Lung (tissue), 12 donors: Measurements from ENCODE around the gene PLEKHS1. TPM values are rescaled to one million over a fixed set of nuclear protein-coding genes. Genes with fewer than 3 reads are reported as not detected.

ENCODE experiments used
- ATAC-seq: fragments of 200-7000 bp; cut with Tn5 transposase; one replicate; pipeline ENCODE4 v1.9.1; 2020; ENCODE audit warnings: moderate number of reproducible peaks; ENCODE audit not compliant: insufficient read depth, low FRiP score
- DNase-seq, 3 donors: peaks; one replicate each; pipeline ENCODE4 v3.0.0-alpha.2; 2013 to 2017
- H3K27ac ChIP-seq, 2 donors: one replicate each; pipeline ENCODE4 v1.5.1; 2013; ENCODE audit warnings: mild to moderate bottlenecking in 2 of 2, moderate library complexity in 2 of 2, control low read depth in 1 of 2, inconsistent platforms in 1 of 2, low read depth in 1 of 2, low read length in 1 of 2
- H3K27me3 ChIP-seq, 3 donors: one replicate each; pipeline ENCODE4 v1.5.1; 2013; ENCODE audit warnings: low read length in 2 of 3; ENCODE audit not compliant: control insufficient read depth in 3 of 3, insufficient read depth in 3 of 3
- H3K36me3 ChIP-seq, 4 donors: one replicate each; pipeline ENCODE4 v1.5.1; 2013; ENCODE audit warnings: low read length in 4 of 4, mild to moderate bottlenecking in 1 of 4, moderate library complexity in 1 of 4; ENCODE audit not compliant: control insufficient read depth in 4 of 4, insufficient read depth in 4 of 4
- H3K4me1 ChIP-seq, 5 donors: one replicate each; pipeline ENCODE4 v1.5.1; 2013; ENCODE audit warnings: low read length in 5 of 5, mild to moderate bottlenecking in 2 of 5, moderate library complexity in 1 of 5; ENCODE audit not compliant: control insufficient read depth in 5 of 5, insufficient read depth in 5 of 5
- H3K4me3 ChIP-seq: one replicate; pipeline ENCODE4 v1.5.1; 2013; ENCODE audit warnings: mild to moderate bottlenecking, control low read depth, moderate library complexity
- H3K9ac ChIP-seq, 2 donors: one replicate each; pipeline ENCODE4 v1.5.1; 2013; ENCODE audit warnings: low read length in 2 of 2, control low read depth in 1 of 2; ENCODE audit not compliant: insufficient read depth in 1 of 2
- H3K9me3 ChIP-seq, 4 donors: one replicate each; pipeline ENCODE4 v1.5.1; 2013; ENCODE audit warnings: low read length in 3 of 4, mild to moderate bottlenecking in 1 of 4, moderate library complexity in 1 of 4; ENCODE audit not compliant: control insufficient read depth in 4 of 4, insufficient read depth in 3 of 4
- CTCF ChIP-seq: IDR thresholded peaks from 2 replicates; pipeline ENCODE4 v1.5.1; 2012; ENCODE audit warnings: mild to moderate bottlenecking; ENCODE audit errors: control extremely low read depth, extremely low read depth
- WGBS, 2 donors: extraction: QIAGEN DNeasy Blood & Tissue Kit; methylation state at CpG; one replicate each; pipeline ENCODE4 v1.1.7; 2013; 5-methylcytosine and 5-hydroxymethylcytosine counted together
- polyA plus RNA-seq, 2 donors: library from polyadenylated mRNA; stranded (reverse); fragments of 200-250 nt; gene quantifications; one replicate each; pipeline ENCODE4 v1.2.1, GENCODE V29; 2013
- total RNA-seq, 2 donors: library from RNA; depleted of rRNA in 1 of 2; stranded (reverse); fragments of >200 nt in 1 of 2; gene quantifications; one replicate each; pipeline ENCODE4 v1.2.1, GENCODE V29; 2014 to 2021
- donor health status: control.
- donor health status: control.
- donor health status: Bipolar disorder and iron deficiency.
- donor health status: healthy.
- donor health status: DM: yes; HTN: yes; CAD: no.

Gene PLEKHS1
- total and polyA plus RNA-seq, 4 donors, result 4.2 to 21.9 (median 10.4) TPM

GRCh38 chr10:113706623-113707022, 44.9 kb upstream of the PLEKHS1 start:
- no peaks in the 10 kb centered on the region for H3K27me3 ChIP-seq
- no peak for TF ChIP-seq CTCF
- H3K4me3 ChIP-seq, result no peak overlapping the region
- H3K9ac ChIP-seq, result no peak overlapping the region
- ATAC-seq (no peak), DNase-seq (no peak)
- 58 to 64% methylated on average over 5 of the region's 5 CpGs for WGBS, 2 donors
- no peaks in the 10 kb centered on the region for H3K9me3 ChIP-seq
- peaks cover 0 to 7% (median 0%) of the 10 kb centered on the region in 5 donors for H3K4me1 ChIP-seq
- no peak overlapping the region for H3K27ac ChIP-seq
- H3K36me3 ChIP-seq, result peaks cover 0 to 17% (median 2%) of the 10 kb centered on the region in 4 donors

GRCh38 chr10:113708640-113709039, 42.8 kb upstream of the PLEKHS1 start:
- ATAC-seq (no peak), DNase-seq (no peak)
- Histone ChIP-seq H3K27me3 (no peaks in the 10 kb centered on the region), H3K4me1 (peaks cover 0 to 7% (median 0%) of the 10 kb centered on the region in 5 donors), H3K9ac (no peak overlapping the region), H3K36me3 (peaks cover 0 to 14% (median 2%) of the 10 kb centered on the region in 4 donors), H3K4me3 (no peak overlapping the region), H3K27ac (no peak overlapping the region), H3K9me3 (no peaks in the 10 kb centered on the region)
- 83 to 84% methylated on average over 6 of the region's 6 CpGs for WGBS, 2 donors
- no peak for TF ChIP-seq CTCF

GRCh38 chr10:113709221-113709838, 42.2 kb upstream of the PLEKHS1 start:
- H3K4me1 ChIP-seq, result peaks cover 0 to 7% (median 0%) of the 10 kb centered on the region in 5 donors
- WGBS, 2 donors, result 55 to 66% methylated on average over 8 of the region's 8 CpGs

More at GRCh38 chr10:113709221-113709838, 42.2 kb upstream of the PLEKHS1 start:
- Histone ChIP-seq H3K27ac (no peak overlapping the region), H3K9ac (no peak overlapping the region), H3K4me3 (no peak overlapping the region), H3K27me3 (no peaks in the 10 kb centered on the region), H3K9me3 (no peaks in the 10 kb centered on the region), H3K36me3 (peaks cover 0 to 8% (median 2%) of the 10 kb centered on the region in 4 donors)
- no peak for DNase-seq
- ATAC-seq, result no peak
- no peak for TF ChIP-seq CTCF
